Activated naive CD8-positive, alpha-beta T cell treated with anti-CD3 and anti-CD28 coated beads, Interleukin-2, amount 50 U/mL, for 24 hours (primary cell): ENCODE measurements around the gene FGF19.
"Not testable (repeated sequence)": the region's sequence is repeated elsewhere in the genome, so short reads cannot be mapped to it uniquely, and the experiment has no call there.

ENCODE experiments used
- ATAC-seq: fragments of 150-1000 bp; cut with Tn5 transposase; one replicate; pipeline ENCODE4 v1.10.0; 2021
- DNase-seq: peaks from one replicate; pipeline ENCODE4 v3.0.0; 2021
- H3K27ac Mint-ChIP-seq: one replicate; pipeline ENCODE4 v1.8.0; 2021; ENCODE audit warnings: mild to moderate bottlenecking, mixed read lengths
- H3K27me3 Mint-ChIP-seq: one replicate; pipeline ENCODE4 v1.8.0; 2021; ENCODE audit warnings: mixed read lengths
- H3K36me3 Mint-ChIP-seq: one replicate; pipeline ENCODE4 v1.8.0; 2021; ENCODE audit warnings: low read depth, mixed read lengths
- H3K4me1 Mint-ChIP-seq: one replicate; pipeline ENCODE4 v1.8.0; 2021; ENCODE audit warnings: mixed read lengths
- H3K4me3 Mint-ChIP-seq: one replicate; pipeline ENCODE4 v1.8.0; 2021; ENCODE audit warnings: mild to moderate bottlenecking, moderate library complexity, mixed read lengths
- H3K9me3 Mint-ChIP-seq: one replicate; pipeline ENCODE4 v1.8.0; 2021; ENCODE audit warnings: mixed read lengths

The FGF19 gene

DNA sequence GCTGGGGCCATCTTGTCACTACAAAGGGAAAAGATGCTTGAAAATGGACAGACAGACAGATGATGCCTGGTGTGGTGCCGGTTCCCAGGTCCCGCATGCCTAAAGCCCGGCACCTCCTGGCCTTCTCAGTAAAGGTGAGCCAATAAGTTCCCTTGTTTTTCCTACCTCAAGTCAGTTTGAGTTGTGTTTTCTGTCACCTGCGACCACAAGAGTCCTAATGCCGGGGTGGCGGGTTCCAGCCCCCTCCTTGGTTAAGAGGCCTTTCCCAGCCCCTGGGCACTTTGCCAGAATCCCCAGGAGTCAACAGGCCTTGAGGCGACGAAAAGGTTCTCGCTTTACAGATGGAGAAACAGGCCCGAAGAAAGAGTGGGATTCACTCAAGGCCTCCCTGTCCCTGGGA is 9.0 kb downstream of the FGF19 start:
- no peak overlapping the region for H3K4me3 Mint-ChIP-seq
- H3K9me3 Mint-ChIP-seq: no peaks in the 10 kb centered on the region
- H3K27ac Mint-ChIP-seq: no peak overlapping the region
- H3K27me3 Mint-ChIP-seq: peaks cover 44% of the 10 kb centered on the region
- DNase-seq: no peak
- H3K36me3 Mint-ChIP-seq: no peaks in the 10 kb centered on the region
- ATAC-seq: no peak
- H3K4me1 Mint-ChIP-seq: peaks cover 3% of the 10 kb centered on the region

DNA sequence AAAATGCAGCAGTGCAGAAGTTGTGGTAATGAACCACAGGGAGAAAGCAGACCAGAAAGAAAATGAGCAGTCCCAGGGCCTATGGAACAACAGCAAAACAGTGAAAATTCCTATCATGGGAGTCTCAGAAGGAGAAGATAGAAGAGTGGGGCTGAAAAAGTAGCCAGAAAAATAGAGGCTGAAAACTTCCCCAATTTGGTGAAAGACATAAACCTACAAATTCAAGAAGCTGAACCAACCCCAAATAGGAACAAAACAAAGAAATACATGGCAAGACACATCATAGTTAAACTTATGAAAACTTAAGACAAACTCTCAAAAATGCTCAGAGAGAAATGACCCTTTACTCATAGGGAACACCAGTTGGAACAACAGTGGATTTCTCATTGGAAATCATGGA is 11.4 kb downstream of the FGF19 start:
- peaks cover 37% of the 10 kb centered on the region for H3K27me3 Mint-ChIP-seq
- ATAC-seq: no peak

DNA sequence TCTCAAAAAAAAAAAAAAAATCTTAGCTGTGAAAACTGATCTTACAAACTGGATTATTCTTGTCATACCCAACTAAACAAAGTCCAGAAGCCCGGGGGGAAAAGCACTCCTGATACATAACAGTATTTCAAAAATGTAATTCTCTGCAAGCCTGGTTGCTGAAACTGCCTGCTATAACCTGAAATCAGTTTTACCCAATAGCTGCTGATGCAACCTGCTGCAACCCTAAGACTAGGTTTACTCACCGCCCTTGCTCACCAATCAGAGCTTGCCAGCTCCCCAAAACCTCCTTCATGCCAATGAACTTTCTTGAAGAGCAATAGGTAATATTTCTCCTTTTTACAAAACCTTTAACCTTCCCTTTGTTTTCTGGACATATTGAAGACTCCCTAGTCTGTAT is 12.4 kb downstream of the FGF19 start:
- Mint-ChIP-seq H3K9me3 (no peaks in the 10 kb centered on the region), H3K27ac (peak overlapping the region; percentile 21), H3K36me3 (no peaks in the 10 kb centered on the region), H3K27me3 (peaks cover 29% of the 10 kb centered on the region), H3K4me3 (no peak overlapping the region), H3K4me1 (peaks cover 9% of the 10 kb centered on the region)
- DNase-seq (no peak), ATAC-seq (no peak)

More for the DNA sequence above, 11.4 kb downstream of the FGF19 start:
- DNase-seq: no peak
- no peaks in the 10 kb centered on the region for H3K36me3 Mint-ChIP-seq
- no peak overlapping the region for H3K27ac Mint-ChIP-seq
- no peak overlapping the region for H3K4me3 Mint-ChIP-seq
- H3K9me3 Mint-ChIP-seq: no peaks in the 10 kb centered on the region
- H3K4me1 Mint-ChIP-seq: peaks cover 9% of the 10 kb centered on the region

DNA sequence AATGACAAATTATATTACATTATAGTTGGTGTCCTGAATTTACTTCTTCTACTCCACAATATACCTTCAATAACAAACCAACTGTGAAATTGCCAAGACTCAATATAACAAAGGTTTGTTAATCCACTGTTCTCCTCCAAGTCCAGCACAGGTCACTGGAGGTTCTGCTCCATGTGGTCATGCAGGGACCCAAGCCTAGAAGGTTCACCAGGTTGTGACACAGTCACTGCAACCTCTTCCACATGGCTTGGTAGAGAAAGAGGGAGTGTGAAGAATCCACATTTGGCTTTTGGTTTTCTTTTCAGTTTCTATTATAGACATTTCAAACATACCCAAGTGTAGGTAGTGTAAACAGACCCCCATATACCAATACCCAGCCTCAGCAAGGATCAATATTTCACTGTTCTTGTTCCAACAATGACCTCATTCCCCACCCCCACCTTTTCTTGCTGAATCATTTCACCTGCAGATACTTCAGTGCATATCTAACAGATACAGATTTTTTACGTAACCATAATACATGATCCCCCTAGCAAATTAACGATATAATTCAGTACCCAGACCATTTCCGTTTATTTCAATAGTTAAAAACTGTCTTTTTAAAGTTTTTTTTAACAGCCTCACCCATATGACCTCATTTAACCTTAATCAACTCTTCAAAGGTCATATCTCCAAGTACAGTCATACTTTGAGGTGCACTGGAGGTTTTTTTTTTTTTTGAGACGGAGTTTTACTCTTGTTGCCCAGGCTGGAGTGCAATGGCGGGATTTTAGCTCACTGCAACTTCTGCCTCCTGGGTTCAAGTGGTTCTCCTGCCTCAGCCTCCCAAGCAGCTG is 14.1 kb downstream of the FGF19 start:
- Mint-ChIP-seq H3K9me3 (no peaks in the 10 kb centered on the region), H3K4me1 (peaks cover 12% of the 10 kb centered on the region), H3K27me3 (peaks cover 28% of the 10 kb centered on the region), H3K36me3 (no peaks in the 10 kb centered on the region), H3K27ac (no peak overlapping the region), H3K4me3 (no peak overlapping the region)
- DNase-seq (no peak), ATAC-seq (peak; percentile 5)

DNA sequence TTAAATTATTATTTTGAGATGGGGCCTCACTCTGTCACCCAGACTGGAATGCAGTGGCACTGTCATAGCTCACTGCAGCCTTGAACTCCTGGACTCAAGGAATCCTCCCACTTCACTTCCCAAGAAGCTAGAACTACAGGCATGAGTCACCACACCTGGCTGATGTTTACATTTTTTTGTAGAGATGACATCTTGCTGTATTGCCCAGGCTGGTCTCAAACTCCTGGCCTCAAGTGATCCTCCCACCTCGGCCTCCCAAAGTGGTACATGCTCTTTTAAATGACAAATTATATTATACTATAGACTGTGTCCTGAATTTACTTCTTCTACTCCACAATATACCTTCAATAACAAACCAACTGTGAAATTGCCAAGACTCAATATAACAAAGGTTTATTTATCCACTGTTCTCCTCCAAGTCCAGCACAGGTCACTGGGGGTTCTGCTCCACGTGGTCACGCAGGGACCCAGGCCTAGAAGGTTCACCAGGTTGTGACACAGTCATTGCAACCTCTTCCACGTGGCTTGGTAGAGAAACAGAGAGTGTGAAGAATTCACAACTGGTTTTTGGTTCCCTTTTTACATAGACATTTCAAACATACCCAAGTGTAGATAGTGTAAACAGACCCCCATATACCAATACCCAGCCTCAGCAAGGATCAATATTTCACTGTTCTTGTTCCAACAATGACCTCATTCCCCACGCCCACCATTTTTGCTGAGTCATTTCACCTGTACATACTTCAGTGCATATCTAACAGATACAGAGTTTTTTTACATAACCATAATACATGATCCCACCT is 15.7 kb downstream of the FGF19 start:
- H3K4me3 Mint-ChIP-seq, DNase-seq, H3K36me3 Mint-ChIP-seq, H3K9me3 Mint-ChIP-seq, ATAC-seq, H3K27ac Mint-ChIP-seq: not testable (repeated sequence)
- H3K27me3 Mint-ChIP-seq: peaks cover 28% of the 10 kb centered on the region
- H3K4me1 Mint-ChIP-seq: peaks cover 12% of the 10 kb centered on the region

DNA sequence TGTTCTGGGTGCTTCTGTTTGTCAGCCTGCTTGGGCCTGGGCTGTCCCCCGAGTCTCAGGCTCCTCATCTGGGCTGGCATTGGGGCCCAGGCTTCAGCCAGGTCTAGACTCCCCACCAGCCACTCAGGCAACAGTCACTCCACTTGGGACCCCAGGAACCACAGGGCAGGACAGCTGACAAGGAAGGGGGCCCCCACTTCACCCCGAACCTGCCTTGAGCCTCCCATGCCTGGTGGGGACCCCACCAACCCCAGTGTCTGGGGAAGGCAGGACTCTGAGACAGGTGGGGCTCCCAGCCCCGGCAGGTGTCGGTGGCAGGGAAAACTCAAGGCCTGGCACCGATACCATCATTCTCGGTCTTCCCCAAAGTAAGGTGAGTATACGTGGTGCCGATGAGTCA is 17.0 kb downstream of the FGF19 start:
- peaks cover 20% of the 10 kb centered on the region for H3K27me3 Mint-ChIP-seq
- H3K4me3 Mint-ChIP-seq: no peak overlapping the region
- DNase-seq (no peak), ATAC-seq (no peak)
- H3K27ac Mint-ChIP-seq: no peak overlapping the region
- H3K36me3 Mint-ChIP-seq: no peaks in the 10 kb centered on the region
- H3K9me3 Mint-ChIP-seq: no peaks in the 10 kb centered on the region
- H3K4me1 Mint-ChIP-seq: peaks cover 12% of the 10 kb centered on the region

DNA sequence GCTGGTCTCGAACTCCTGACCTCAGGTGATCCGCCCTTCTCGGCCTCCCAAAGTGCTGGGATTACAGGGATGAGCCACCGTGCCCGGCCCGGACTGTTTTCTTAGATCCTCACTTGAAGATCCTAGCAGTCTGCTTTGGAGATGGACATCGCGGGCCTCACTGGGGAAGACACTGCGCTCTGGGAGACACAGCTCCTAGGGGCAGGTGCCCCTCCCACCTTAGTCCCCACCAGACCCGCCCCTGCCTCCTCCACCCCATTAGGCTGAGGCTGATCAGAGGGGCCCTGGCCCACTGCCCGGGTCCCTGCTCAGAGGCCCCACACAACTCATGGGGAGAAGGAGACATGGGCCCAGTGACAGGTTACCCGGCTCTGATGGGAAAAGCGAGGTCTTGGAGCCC is 17.4 kb downstream of the FGF19 start:
- no peak overlapping the region for H3K4me3 Mint-ChIP-seq
- no peak for DNase-seq
- no peaks in the 10 kb centered on the region for H3K9me3 Mint-ChIP-seq
- H3K36me3 Mint-ChIP-seq: no peaks in the 10 kb centered on the region
- H3K4me1 Mint-ChIP-seq: peaks cover 12% of the 10 kb centered on the region
- H3K27me3 Mint-ChIP-seq: peaks cover 17% of the 10 kb centered on the region
- ATAC-seq: no peak
- no peak overlapping the region for H3K27ac Mint-ChIP-seq

DNA sequence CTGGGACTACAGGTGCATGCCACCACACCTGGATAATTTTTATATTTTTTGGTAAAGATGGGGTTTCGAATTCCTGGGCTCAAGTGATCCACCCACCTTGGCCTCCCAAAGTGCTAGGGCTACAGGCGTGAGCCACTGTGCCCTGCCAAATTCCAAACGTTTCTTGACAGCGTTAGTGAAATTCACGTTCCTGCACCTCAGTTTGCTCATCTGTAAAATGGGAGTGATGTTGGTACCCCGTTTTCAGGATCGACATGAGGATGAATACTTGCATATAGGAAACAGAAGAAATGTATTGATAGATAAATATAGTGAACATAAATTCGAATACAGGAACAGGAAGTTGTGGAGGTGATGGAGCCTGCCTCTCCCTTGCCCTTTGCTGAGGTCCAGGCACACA is 18.5 kb downstream of the FGF19 start:
- Mint-ChIP-seq H3K4me3 (no peak overlapping the region), H3K36me3 (no peaks in the 10 kb centered on the region), H3K27ac (no peak overlapping the region), H3K9me3 (no peaks in the 10 kb centered on the region), H3K4me1 (peaks cover 12% of the 10 kb centered on the region), H3K27me3 (peaks cover 13% of the 10 kb centered on the region)
- ATAC-seq (no peak), DNase-seq (no peak)

DNA sequence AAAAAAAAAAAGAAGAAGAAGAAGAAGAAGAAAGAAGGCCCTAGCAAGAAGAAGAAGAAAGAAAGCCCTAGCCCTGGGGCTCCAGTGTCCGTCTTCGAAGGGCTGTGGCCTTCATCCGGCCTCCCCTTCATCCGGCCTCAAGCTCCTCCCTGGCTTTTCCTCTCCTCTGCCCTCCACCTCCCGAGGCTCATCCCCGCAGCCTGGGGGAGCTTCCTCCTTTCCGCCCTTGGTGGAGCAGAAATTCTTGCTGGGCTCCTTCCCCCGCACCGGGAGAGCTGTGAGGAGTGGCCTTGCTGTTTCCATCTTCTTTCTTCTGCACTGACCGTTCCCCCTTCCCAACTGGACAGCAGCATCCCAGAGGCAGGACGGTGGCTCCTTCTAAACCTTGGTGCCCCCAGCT is 19.2 kb downstream of the FGF19 start:
- no peak for ATAC-seq
- H3K36me3 Mint-ChIP-seq: no peaks in the 10 kb centered on the region
- H3K9me3 Mint-ChIP-seq: no peaks in the 10 kb centered on the region
- no peak overlapping the region for H3K4me3 Mint-ChIP-seq
- no peak for DNase-seq
- H3K27me3 Mint-ChIP-seq: peaks cover 13% of the 10 kb centered on the region
- H3K4me1 Mint-ChIP-seq: peaks cover 7% of the 10 kb centered on the region
- no peak overlapping the region for H3K27ac Mint-ChIP-seq

DNA sequence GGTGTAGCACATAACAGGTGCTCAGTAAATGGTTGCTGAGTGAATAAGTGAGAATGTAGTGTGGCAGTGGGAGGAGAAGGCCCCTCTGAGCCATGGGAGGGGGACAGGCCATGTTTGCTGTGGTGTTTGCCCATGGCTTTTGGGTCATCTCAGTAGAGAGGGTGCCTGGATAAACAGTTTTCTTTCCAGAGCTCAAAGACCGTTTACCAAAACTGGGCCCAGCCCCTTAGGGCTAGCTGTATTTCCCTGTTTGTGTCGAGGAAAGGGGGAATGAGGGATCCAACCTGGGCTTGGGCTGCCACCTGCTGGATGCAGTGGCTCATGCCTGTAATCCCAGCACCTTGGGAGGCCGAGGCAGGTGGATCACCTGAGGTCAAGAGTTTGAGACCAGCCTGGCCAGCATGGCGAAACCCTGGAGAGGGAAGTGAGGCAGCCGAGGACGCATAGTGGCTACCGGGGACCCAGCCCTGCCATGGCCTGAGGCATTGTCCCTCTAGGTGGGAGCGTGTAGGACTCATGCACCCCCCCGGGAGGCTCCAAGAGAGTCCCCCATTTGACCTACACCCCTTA is 20.0 kb downstream of the FGF19 start:
- Mint-ChIP-seq H3K36me3 (no peaks in the 10 kb centered on the region), H3K9me3 (no peaks in the 10 kb centered on the region), H3K4me3 (no peak overlapping the region), H3K4me1 (peaks cover 7% of the 10 kb centered on the region), H3K27me3 (peaks cover 11% of the 10 kb centered on the region), H3K27ac (no peak overlapping the region)
- no peak for ATAC-seq
- DNase-seq: no peak

DNA sequence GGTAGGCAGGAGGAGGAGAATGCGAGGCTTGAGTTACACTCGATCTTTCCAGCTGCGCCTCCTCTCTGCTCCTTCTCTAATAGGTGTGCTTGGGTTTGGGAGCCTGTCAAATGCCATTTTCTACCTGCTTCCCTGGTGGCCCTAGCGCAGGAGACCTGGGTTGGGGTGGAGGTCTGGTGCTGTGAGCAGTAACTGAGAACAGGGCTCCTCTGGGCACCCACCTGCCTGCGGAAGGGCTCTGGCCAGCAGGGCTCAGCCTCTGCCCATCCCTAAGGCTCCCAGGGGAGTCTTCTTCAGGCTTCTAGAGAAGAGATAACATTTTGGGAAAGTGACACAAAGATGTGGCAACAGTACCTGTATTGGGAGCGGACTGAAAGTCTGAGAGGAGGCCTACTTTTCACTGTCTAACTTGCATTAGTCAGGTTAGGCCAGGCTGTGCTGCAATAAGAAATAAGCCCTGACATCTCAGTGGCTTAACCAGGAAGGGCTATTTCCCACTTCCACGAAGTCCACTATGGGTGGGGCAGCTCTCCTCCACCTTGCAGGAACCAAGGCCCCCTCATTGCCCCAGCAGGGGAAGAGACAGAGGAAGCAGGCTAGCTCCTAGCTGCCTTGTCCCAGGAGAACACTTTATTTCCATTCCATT is 21.0 kb downstream of the FGF19 start:
- DNase-seq (no peak), ATAC-seq (no peak)
- no peak overlapping the region for H3K4me3 Mint-ChIP-seq
- H3K4me1 Mint-ChIP-seq: peaks cover 3% of the 10 kb centered on the region
- no peak overlapping the region for H3K27ac Mint-ChIP-seq
- peaks cover 9% of the 10 kb centered on the region for H3K27me3 Mint-ChIP-seq
- H3K9me3 Mint-ChIP-seq: no peaks in the 10 kb centered on the region
- no peaks in the 10 kb centered on the region for H3K36me3 Mint-ChIP-seq

DNA sequence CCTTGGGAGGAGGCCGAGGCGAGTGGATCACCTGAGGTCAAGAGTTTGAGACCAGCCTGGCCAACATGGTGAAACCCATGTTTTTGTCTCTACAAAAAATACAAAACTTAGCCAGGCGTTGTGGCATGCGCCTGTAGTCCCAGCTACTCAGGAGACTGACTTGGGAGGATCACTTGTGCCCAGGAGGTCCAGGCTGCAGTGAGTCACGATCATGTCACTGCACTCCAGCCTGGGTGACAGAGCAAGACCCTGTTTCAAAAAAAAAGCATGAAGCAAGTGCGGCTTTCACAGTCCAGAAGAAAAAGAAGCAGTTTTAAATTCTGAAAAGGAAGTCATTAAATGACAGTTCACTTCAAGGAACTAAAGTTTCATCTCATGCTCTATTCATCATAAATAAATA is 21.6 kb downstream of the FGF19 start:
- Mint-ChIP-seq H3K4me1 (peaks cover 3% of the 10 kb centered on the region), H3K4me3 (no peak overlapping the region), H3K36me3 (no peaks in the 10 kb centered on the region), H3K27ac (no peak overlapping the region), H3K27me3 (peaks cover 9% of the 10 kb centered on the region), H3K9me3 (no peaks in the 10 kb centered on the region)
- DNase-seq (no peak), ATAC-seq (no peak)

DNA sequence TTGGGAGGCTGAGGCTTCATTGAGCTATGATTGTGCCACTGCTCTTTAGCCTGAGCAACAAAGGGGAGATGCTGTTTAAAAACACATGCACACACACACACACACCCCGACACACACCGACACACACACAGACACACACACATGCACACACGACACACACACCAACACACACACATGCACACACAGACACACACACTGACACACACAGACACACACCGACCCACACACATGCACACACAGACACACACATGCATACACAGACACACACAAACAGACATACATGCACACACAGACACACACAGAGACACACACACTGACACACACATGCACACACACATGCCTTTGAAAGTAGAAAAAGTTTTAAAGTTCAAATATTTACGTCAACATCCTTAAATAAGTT is 23.1 kb downstream of the FGF19 start:
- no peaks in the 10 kb centered on the region for H3K36me3 Mint-ChIP-seq
- DNase-seq: no peak
- no peak overlapping the region for H3K4me3 Mint-ChIP-seq
- no peaks in the 10 kb centered on the region for H3K4me1 Mint-ChIP-seq
- no peak for ATAC-seq
- H3K27me3 Mint-ChIP-seq: peaks cover 7% of the 10 kb centered on the region
- no peak overlapping the region for H3K27ac Mint-ChIP-seq
- no peaks in the 10 kb centered on the region for H3K9me3 Mint-ChIP-seq

DNA sequence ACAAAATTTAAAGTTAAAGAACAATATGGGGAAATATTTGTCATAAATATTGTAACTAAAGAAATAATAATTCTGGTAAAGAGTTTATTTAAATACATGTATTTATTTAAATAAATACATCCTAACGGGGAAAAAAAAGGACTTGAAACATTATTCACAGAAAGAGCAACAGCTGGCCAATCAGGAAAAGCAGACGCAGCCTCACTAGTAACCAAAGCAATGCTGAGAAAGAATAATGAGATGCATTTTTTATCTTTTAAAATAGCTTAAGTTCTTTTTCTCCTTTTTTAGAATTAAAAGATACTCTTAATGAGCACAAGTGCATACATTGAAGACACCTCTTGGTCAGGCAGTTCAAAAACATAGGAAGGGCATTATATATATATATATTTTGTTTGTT is 26.1 kb downstream of the FGF19 start:
- H3K4me3 Mint-ChIP-seq: no peak overlapping the region
- DNase-seq (no peak), ATAC-seq (no peak)
- peaks cover 6% of the 10 kb centered on the region for H3K27me3 Mint-ChIP-seq
- H3K27ac Mint-ChIP-seq: no peak overlapping the region
- peaks cover 19% of the 10 kb centered on the region for H3K4me1 Mint-ChIP-seq
- H3K9me3 Mint-ChIP-seq: no peaks in the 10 kb centered on the region
- peaks cover 3% of the 10 kb centered on the region for H3K36me3 Mint-ChIP-seq
